HG03066 (cell line): ENCODE measurements around the gene MARK3.

Experiments used
- ATAC-seq: cut with Tn5 transposase; IDR thresholded peaks from one replicate; pipeline ENCODE4 v1.9.1; 2021; ENCODE audit warnings: low read depth; ENCODE audit not compliant: unreplicated experiment

The MARK3 gene

GRCh38 chr14:103393676-103394626, 8.7 kb downstream of the MARK3 start:
- no peak for ATAC-seq

DNA sequence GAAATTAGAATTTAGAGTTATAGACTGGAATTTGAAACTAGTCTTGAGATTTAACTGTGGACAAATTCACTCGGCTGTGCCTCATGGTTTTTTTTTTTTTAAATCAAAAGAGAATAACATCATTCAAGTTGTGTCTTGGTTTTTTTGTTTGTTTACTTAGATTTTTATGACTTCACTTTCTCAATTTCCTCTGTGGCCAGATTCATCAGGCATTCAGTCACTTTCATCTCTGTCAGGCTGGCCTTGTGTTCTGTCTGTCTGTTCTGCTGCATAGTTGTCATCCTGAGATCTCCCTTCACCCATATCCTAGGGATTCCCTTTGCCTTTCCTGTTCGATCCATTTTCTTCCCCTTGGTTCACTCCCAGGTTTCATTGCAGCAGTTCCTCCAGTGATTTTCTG, 10.0 kb downstream of the MARK3 start:
- ATAC-seq, result no peak

- ATAC-seq, result no peak
These were observed 11.2 kb downstream of the MARK3 start for GRCh38 chr14:103396463-103396862.

DNA sequence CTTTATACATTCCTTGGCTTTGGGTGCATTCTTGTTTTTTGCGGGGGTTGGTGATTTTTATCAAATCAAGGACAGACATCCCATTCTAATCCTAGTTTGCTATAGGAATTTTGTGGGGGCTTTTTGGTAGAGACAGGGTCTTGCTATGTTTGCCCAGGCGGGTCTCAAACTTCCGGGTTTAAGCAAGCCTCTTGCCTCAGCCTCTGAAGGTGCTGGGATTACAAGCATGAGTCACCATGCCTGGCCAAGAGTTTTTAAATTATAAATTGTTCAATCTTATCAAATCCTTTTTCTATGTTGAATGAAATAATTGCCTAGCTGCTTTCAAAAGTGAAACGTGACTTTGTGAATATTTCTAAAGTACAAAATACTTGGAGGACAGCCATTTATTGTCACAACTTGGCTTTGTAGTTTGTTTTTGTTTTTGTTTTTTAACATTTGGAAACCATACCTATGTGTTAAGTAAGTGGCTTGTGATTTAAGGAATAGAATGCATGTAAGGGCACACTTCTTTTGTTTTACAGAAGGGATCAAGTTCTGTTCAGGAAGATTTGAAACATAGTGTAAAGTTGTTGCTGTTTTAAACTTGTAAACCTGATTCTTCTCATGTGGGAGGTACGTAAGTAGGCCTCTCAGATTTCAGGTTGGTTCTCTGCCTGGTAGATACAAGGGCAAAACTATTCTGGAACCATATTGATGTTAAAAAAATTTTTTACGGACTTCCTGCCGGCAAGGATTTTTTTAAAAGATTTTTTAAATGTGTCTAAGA, 13.4 kb downstream of the MARK3 start:
- no peak for ATAC-seq

DNA sequence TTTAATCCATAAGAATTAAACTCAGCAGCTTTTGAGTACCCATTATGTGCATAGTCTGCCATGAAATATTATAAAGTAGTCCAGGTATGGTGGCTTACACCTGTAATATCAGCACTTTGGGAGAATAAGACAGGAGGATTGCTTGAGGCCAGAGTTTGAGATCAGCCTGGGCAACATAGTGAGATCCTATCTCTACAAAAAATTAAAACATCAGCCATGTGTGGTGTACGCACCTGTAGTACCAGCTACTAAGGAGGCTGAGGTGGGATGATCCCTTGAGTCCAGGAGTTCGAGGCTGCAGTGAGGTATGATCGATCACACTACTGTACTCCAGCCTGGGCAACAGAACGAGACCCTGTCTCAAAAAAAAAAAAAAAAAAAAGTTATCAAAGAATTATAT, 15.3 kb downstream of the MARK3 start:
- ATAC-seq, result no peak

DNA sequence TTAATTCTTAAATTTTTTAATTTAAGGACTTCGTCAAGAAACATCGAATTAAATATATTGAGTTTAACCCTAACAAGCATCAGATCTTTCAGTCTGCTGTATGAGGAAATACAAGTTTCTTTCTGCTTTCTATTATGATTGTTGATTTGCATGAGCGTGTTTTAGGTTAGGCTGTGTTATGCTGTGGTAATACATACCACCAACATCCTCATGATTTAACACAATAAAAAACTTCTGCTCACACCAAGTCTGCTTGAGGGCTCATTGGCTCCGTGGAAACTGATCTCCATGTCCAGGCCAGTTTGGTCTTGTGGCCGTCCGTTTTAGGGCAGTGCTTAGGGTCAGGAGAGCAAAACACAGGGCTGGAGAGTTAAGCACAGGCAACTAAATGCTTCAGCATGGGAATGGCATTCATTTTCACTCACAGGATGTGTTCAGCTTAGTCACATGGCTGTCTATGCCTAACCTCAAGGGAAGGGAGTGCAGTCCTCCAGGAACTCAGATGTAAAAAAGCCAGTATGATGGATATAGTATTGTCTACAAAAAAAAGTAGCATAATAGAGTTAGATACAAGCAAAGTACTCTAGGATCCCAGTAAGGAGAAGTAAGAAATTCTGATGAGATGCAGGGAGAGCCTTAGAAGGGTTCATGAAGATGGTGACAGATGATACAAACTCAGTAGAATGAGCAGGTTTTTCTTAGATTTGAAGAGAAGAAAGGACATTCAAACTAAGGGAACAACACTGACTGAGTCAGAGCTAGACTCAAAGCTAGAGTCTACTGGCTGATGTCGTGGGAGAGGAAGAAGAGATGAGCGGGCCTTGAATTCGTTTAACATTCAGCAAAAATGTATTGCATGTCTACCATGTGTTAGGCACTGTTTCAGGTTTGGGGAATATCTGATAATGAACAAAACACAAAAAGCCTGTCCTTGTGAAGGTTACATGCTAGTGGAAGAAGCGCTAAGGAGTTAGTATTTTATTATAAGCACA, 16.3 kb downstream of the MARK3 start:
- no peak for ATAC-seq

DNA sequence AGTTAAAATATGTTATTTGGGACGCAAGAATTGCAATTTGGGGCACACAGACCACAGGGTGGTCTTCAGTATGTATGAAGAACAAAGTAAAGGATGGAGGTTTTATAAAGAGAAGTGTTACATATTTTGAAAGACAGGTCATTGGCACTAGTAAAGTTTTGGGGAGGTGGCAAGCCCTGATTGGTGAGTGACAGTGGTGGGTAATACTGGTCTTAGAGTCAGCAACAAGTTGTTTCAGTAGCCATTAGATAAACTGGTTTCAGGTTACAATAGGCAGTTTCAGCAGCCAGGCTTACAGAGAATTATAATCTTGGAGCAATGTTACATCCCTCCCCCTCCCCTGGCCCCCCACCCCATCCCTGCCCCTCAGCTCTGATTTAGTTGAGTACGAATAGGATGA, 17.5 kb downstream of the MARK3 start:
- ATAC-seq, result no peak

GRCh38 chr14:103404032-103404918, 19.1 kb downstream of the MARK3 start:
- no peak for ATAC-seq

GRCh38 chr14:103404920-103405319, 19.7 kb downstream of the MARK3 start:
- no peak for ATAC-seq

GRCh38 chr14:103408491-103409155, 23.4 kb downstream of the MARK3 start:
- no peak for ATAC-seq

GRCh38 chr14:103416916-103417315, 31.7 kb downstream of the MARK3 start:
- ATAC-seq, result no peak

GRCh38 chr14:103418481-103418818, 33.2 kb downstream of the MARK3 start:
- ATAC-seq, result no peak

DNA sequence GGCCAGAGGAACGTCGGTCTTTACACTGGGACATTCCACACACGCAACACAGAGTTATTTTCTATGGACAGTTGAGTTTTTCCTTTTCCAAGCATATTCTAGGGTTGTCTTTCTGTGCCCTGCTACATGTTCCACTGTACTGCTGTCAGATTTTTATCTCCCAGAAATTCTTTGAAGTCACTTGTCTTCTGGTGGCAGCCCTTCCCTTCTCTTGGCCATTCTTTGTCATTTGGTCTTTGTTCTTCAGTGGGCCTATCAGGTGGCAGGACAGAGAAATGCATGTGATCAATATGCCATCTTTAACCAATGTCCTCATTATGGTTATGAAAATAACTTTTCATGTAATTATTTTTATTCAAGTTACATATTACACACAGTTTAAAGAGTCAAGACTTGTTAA, 36.3 kb downstream of the MARK3 start:
- ATAC-seq, result no peak

- ATAC-seq, result no peak
These were observed 37.8 kb downstream of the MARK3 start for GRCh38 chr14:103423050-103423461.

- ATAC-seq, result no peak
These were observed 42.5 kb downstream of the MARK3 start for GRCh38 chr14:103427485-103428443.

DNA sequence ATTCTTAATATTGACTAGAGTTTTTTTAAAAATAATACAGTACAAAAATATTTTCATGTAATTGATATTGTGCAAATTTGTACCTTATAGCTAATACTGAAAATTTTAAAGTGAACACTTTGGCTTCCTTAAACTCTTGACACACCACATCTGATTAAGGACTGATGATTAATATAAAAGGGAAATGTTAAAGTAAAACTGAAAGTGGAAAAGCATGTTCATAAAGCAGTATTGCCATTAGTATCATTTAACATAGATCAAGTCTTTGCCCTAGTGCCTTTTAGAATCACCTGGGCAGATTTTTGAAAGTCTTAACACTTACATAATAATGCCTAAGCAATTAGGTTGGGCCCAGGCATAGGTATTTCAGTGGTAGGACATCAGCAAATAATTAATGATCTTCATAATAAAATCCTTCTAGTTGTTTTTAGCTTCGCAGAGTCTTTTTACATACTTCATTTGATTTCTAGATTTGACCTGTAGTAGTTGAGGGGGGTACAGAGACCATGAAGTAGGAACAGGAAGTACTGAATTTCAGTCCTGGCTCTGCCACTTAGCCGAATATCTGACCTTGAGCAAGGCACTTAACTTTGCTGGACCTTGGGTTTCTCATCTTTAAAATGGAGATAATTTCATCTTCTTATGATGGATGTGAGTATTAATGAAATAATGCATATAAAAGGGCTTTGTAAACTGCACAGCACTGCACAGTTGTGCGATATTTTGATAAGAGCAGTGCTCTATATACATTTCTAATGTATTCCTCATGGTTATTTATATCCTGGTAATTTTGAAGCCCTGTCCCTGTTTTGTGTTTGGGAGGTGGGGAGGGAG, 43.7 kb downstream of the MARK3 start:
- no peak for ATAC-seq

DNA sequence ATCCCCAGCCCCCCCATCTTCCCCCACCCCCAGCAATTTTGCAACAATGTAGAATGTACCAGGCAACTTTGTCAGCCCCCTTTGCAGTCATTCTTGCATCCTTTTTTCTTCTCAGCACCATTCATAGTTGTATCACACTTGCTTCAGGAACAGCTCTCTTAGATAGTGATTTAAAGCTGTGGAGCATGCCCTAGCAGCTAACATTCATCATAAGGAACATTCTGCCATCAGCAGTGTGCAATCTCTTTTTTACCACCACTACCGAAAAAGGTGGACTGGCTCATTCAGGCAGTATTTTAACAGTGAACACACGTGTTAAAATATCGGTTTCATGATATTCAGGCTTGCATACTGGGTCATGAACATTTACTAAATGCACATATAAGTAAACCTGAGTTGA, 45.1 kb downstream of the MARK3 start:
- no peak for ATAC-seq
